Measurements from ENCODE around the gene NPTX1. TPM values are rescaled to one million over a fixed set of nuclear protein-coding genes. Genes with fewer than 3 reads are reported as not detected.

NPTX1 gene
- total and polyA plus RNA-seq, 2 of the 13 experiments (the other 11 are each of a cell fraction or from before 2014, with no cell fraction given): 0.01 TPM; not detected in 1

DNA sequence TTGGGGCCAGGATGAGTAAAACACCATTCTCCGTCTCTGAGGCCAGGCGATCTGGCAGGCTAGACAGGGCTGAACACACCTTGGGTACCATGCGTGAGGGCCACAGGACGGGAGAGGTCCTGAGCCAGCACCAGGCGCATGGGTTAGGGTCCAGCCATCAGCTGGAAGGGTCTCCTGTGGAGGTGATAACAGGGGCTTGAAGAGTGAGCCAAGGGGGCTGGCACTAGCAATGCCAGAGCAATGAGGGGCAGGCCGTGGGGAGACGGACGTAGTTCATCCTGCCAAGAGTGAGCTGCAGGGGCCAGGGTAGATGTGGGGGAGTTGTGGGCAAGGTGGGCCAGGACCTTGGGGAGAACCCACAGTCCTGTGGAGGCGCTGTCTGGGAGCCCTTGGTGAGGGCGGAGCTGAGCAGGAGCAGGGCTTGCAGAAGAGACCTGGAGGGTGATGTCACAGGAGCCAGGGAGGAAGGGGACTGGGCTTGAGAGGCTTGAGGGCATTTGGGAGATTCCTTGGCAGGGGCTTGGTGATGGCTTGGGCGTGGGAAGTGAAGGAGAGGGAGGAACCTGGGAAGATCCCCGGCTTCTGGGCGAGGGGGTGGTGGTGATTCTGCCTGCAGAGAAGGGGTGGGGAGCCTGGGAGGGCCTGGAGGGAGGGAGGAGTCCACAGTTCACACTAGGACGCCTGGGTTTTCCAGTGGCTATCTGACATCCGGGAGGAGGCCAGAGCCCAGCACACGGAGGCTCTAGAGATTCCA, 6.3 kb upstream of the NPTX1 start:
- no peak overlapping the region for H3K9ac ChIP-seq (ENCODE audit: insufficient read depth, low read depth, low read length)
- no peak overlapping the region for H3K27ac ChIP-seq (ENCODE audit: extremely low read length, insufficient read depth, low read length)
- BruUV-seq (replicated peaks): no TSS peak
- ATAC-seq (no peak), FAIRE-seq (no peak), DNase-seq (ENCODE audit: low spot score) (no peak)
- peaks cover 14% of the 10 kb centered on the region; the same call in 1 of the 2 replicates for H3K4me1 ChIP-seq (ENCODE audit: insufficient read depth, low read length)
- 0 out of 2 replicates have a peak, but pooled peaks cover 3% of the 10 kb centered on the region for H4K20me1 ChIP-seq (ENCODE audit: insufficient read depth, low read length)
- in situ Hi-C loops (cut with HindIII; ENCODE audit: extremely low pct_ligation_motif_present, low pct_unique_long_range_greater_than_20kb): no loop called here
- H3K4me2 ChIP-seq (ENCODE audit: low read depth, low read length): no peak overlapping the region
- no peaks in the 10 kb centered on the region for H3K79me2 ChIP-seq (ENCODE audit: insufficient read depth, low read length)
- TF ChIP-seq ZNF12 (CRISPR knock-in tag; IDR thresholded peaks at IDR 0.05): no peak
- TF ChIP-seq HHEX (CRISPR knock-in tag; IDR thresholded peaks at IDR 0.05): no peak
- TF ChIP-seq SCMH1 (CRISPR knock-in tag; IDR thresholded peaks at IDR 0.05; ENCODE audit: borderline replicate concordance): no peak
- no peak for TF ChIP-seq ZNF430 (CRISPR knock-in tag; IDR thresholded peaks at IDR 0.05)
- TF ChIP-seq RBFOX2 (IDR thresholded peaks at IDR 0.05; ENCODE audit: low read depth, low read length): no peak
- TF ChIP-seq KLF13 (CRISPR knock-in tag; IDR thresholded peaks at IDR 0.05): no peak
- TF ChIP-seq YEATS2 (CRISPR knock-in tag; IDR thresholded peaks at IDR 0.05; ENCODE audit: borderline replicate concordance): no peak
- TF ChIP-seq SMARCE1 (IDR thresholded peaks at IDR 0.05; ENCODE audit: borderline replicate concordance): no peak
- no peak for TF ChIP-seq ZNF652 (CRISPR knock-in tag; IDR thresholded peaks at IDR 0.05; ENCODE audit: borderline replicate concordance, low read depth)
- TF ChIP-seq, protein P1, sequence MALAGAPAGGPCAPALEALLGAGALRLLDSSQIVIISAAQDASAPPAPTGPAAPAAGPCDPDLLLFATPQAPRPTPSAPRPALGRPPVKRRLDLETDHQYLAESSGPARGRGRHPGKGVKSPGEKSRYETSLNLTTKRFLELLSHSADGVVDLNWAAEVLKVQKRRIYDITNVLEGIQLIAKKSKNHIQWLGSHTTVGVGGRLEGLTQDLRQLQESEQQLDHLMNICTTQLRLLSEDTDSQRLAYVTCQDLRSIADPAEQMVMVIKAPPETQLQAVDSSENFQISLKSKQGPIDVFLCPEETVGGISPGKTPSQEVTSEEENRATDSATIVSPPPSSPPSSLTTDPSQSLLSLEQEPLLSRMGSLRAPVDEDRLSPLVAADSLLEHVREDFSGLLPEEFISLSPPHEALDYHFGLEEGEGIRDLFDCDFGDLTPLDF (CRISPR knock-in tag; IDR thresholded peaks at IDR 0.05): no peak
- TF ChIP-seq GPBP1L1 (CRISPR knock-in tag; IDR thresholded peaks at IDR 0.05): no peak
- H3K4me3 ChIP-seq (replicated peaks in 1 of 3; ENCODE audit: insufficient read depth in 1 of 3, low read depth in 2 of 3, low read length in 3 of 3): no peak overlapping the region
- H3K36me3 ChIP-seq (replicated peaks in 1 of 2; ENCODE audit: control insufficient read depth in 1 of 2, insufficient read depth in 2 of 2, low read length in 2 of 2): no peaks in the 10 kb centered on the region
- peaks cover 36 to 93% of the 10 kb centered on the region in 2 experiments for H3K27me3 ChIP-seq (ENCODE audit: control insufficient read depth in 1 of 2, insufficient read depth in 2 of 2, low read length in 2 of 2)
- no peaks in the 10 kb centered on the region for H3K9me3 ChIP-seq (ENCODE audit: low read length)
- intact Hi-C loops (cut with micrococcal nuclease; ENCODE audit: unreplicated experiment): no loop called here
- POLR2A ChIA-PET: no interaction called here
- WGBS (ENCODE audit: low lambda C conversion rate): 23% methylated on average over 16 of the region's 16 CpGs
- H2AFZ ChIP-seq (ENCODE audit: low read length): no peak overlapping the region
- CTCF ChIA-PET (ENCODE audit: low intra/inter-chr PET ratio, low total read pairs): no interaction called here
